Myocyte (in vitro differentiated cells): Measurements from ENCODE around the gene OR5D18. TPM values are rescaled to one million over a fixed set of nuclear protein-coding genes. Genes with fewer than 3 reads are reported as not detected.
"Not testable (repeated sequence)": the region's sequence is repeated elsewhere in the genome, so short reads cannot be mapped to it uniquely, and the experiment has no call there.

Source experiments
- DNase-seq: peaks from one replicate; pipeline ENCODE4 v3.0.0-alpha.2; 2012; ENCODE audit warnings: low read depth
- polyA plus RNA-seq: library from polyadenylated mRNA; unstranded; fragments of >200 nt; gene quantifications from one replicate; pipeline ENCODE4 v1.2.1, GENCODE V29; 2012; ENCODE audit warnings: missing spikeins
- total RNA-seq: library from RNA; depleted of rRNA; stranded (reverse); fragments of >200 nt; gene quantifications from 2 replicates; pipeline ENCODE4 v1.2.3, GENCODE V29; 2014

OR5D18 gene
- not detected in 2 replicates for total RNA-seq
- not detected for polyA plus RNA-seq

GRCh38 chr11:55819330-55819729 lies at the start of gene OR5D18:
TSS of gene OR5D18 (plus strand) at chr11:55819630. CDS start at chr11:55819630, 0 bp downstream.
- no peak for DNase-seq

GRCh38 chr11:55773138-55773537 lies 46.3 kb upstream of the OR5D18 start, which contains the start of gene OR5D13:
TSS of gene OR5D13 (plus strand) at chr11:55773438. CDS start at chr11:55773438, 0 bp downstream.
- DNase-seq = no peak

- no peak for DNase-seq
Measured at GRCh38 chr11:55791606-55792005, 27.8 kb upstream of the OR5D18 start.

GRCh38 chr11:55793321-55793720 lies 26.1 kb upstream of the OR5D18 start:
- no peak for DNase-seq

GRCh38 chr11:55795256-55795655 lies 24.2 kb upstream of the OR5D18 start, which contains the start of gene OR5D14:
TSS of gene OR5D14 (plus strand) at chr11:55795556. CDS start at chr11:55795556, 0 bp downstream.
- no peak for DNase-seq

- no peak for DNase-seq
Measured at GRCh38 chr11:55806248-55806647, 13.2 kb upstream of the OR5D18 start.

- no peak for DNase-seq
Measured at GRCh38 chr11:55811067-55811466, 8.4 kb upstream of the OR5D18 start, which contains the start of gene OR5L1. TSS of gene OR5L1 (plus strand) at chr11:55811367. CDS start at chr11:55811467, 100 bp downstream.

GRCh38 chr11:55826919-55827318 lies 7.5 kb downstream of the OR5D18 start, which contains the start of gene OR5L2:
TSS of gene OR5L2 (plus strand) at chr11:55827219. CDS start at chr11:55827219, 0 bp downstream.
- no peak for DNase-seq

- no peak for DNase-seq
Measured at GRCh38 chr11:55838452-55838851, 19.0 kb downstream of the OR5D18 start, which contains the start of gene OR5D16. TSS of gene OR5D16 (plus strand) at chr11:55838752. CDS start at chr11:55838752, 0 bp downstream.

- no peak for DNase-seq
Measured at GRCh38 chr11:55847453-55847852, 28.0 kb downstream of the OR5D18 start.

GRCh38 chr11:55849037-55849436 lies 29.6 kb downstream of the OR5D18 start:
- no peak for DNase-seq

- DNase-seq = no peak
Measured at GRCh38 chr11:55852141-55852540, 32.7 kb downstream of the OR5D18 start.

- no peak for DNase-seq
Measured at GRCh38 chr11:55854704-55855103, 35.3 kb downstream of the OR5D18 start.

- DNase-seq = not testable (repeated sequence)
Measured at GRCh38 chr11:55867354-55867753, 47.9 kb downstream of the OR5D18 start.

Other genes with a start within 250 kb of the OR5D18 start
- gene OR4C16, start 247.5 kb upstream of the OR5D18 start, total RNA-seq = not detected in 2 replicates
- gene OR4C11, start 212.0 kb upstream of the OR5D18 start, total RNA-seq = not detected in 2 replicates
- not detected in 2 replicates for gene OR4P4, start 184.5 kb upstream of the OR5D18 start, total RNA-seq
- gene OR4S2, start 171.3 kb upstream of the OR5D18 start, total RNA-seq = not detected in 2 replicates
- not detected in 2 replicates for gene OR4C6, start 157.4 kb upstream of the OR5D18 start, total RNA-seq
- gene OR5D13, start 46.2 kb upstream of the OR5D18 start, total RNA-seq = not detected in 2 replicates
- not detected in 2 replicates for gene OR5D14, start 24.1 kb upstream of the OR5D18 start, total RNA-seq
- gene OR5L1, start 8.3 kb upstream of the OR5D18 start, total RNA-seq = not detected in 2 replicates
- not detected in 2 replicates for gene OR5L2, start 7.6 kb downstream of the OR5D18 start, total RNA-seq
- not detected in 2 replicates for gene OR5D16, start 19.1 kb downstream of the OR5D18 start, total RNA-seq
- not detected in 2 replicates for gene TRIM51, start 63.7 kb downstream of the OR5D18 start, total RNA-seq
- not detected in 2 replicates for gene OR5W2, start 95.0 kb downstream of the OR5D18 start, total RNA-seq
- not detected in 2 replicates for gene OR5I1, start 116.8 kb downstream of the OR5D18 start, total RNA-seq
- not detected in 2 replicates for gene OR10AG1, start 150.3 kb downstream of the OR5D18 start, total RNA-seq
- gene OR5F1, start 175.0 kb downstream of the OR5D18 start, total RNA-seq = not detected in 2 replicates
- not detected in 2 replicates for gene OR5AS1, start 208.0 kb downstream of the OR5D18 start, total RNA-seq